BJ (cell line): ENCODE results near the gene SLC8A2. TPM values are rescaled to one million over a fixed set of nuclear protein-coding genes. Genes with fewer than 3 reads are reported as not detected.

Experiments
- CTCF ChIA-PET: fragments of 350-600 bp; formaldehyde crosslinking; extraction: SDS; loops from one replicate; lab custom pipeline; 2021; ENCODE audit warnings: antibody characterized with exemption, inconsistent platforms; lab: Yijun Ruan, JAX
- POLR2A ChIA-PET: fragments of 300-600 bp; sonication (Branson Sonifier 250); formaldehyde crosslinking; extraction: SDS; loops from one replicate; lab custom pipeline; 2021; ENCODE audit warnings: antibody characterized with exemption; lab: Charles Lee
- DNase-seq: peaks from one replicate; pipeline ENCODE4 v3.0.0-alpha.2; 2011; ENCODE audit warnings: low read depth
- H3K27me3 ChIP-seq: 2 replicates; pipeline ENCODE4 v1.6.0; 2011; ENCODE audit warnings: low read length; ENCODE audit not compliant: control insufficient read depth, insufficient read depth
- H3K36me3 ChIP-seq: 2 replicates; pipeline ENCODE4 v1.5.1; 2011; ENCODE audit warnings: low read length; ENCODE audit not compliant: control insufficient read depth, insufficient read depth
- H3K4me3 ChIP-seq: 2 replicates; pipeline ENCODE4 v1.5.1; 2011; ENCODE audit warnings: low read depth, mild to moderate bottlenecking, control low read depth, low read length
- polyA plus RNA-seq: library from polyadenylated mRNA; depleted of rRNA; stranded (reverse); fragments of >200 nt; gene quantifications from 2 replicates; pipeline ENCODE4 v1.2.3, GENCODE V29; 2011
- TF ChIP-seq, protein P1 (sequence below): IDR thresholded peaks from 2 replicates; pipeline ENCODE4 v1.5.1; 2011; ENCODE audit warnings: low read depth, mild to moderate bottlenecking, control low read depth, inconsistent platforms, low read length, moderate library complexity; ENCODE audit not compliant: insufficient read depth

SLC8A2 gene
- polyA plus RNA-seq, 1 experiment = 0.02 TPM

DNA sequence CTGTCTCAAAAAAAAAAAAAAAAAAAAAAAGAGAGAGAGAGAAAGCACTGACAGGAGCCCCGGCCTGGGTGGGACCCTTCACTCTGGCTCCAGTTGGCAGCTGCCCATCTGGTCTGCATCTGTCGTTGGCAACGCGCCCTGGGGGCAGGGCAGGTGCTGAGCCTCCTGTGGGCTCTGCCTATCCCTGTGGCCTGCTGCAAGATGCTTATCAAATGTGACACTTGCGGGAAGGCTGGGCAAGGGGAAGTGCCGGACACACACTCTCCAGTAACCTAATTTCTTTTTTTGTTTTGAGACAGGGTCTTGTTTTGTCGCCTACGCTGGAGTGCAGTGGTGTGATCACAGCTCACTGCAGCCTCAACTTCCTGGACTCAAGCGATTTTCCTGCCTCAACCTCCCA, 23.0 kb upstream of the SLC8A2 start:
- TF ChIP-seq, protein P1, sequence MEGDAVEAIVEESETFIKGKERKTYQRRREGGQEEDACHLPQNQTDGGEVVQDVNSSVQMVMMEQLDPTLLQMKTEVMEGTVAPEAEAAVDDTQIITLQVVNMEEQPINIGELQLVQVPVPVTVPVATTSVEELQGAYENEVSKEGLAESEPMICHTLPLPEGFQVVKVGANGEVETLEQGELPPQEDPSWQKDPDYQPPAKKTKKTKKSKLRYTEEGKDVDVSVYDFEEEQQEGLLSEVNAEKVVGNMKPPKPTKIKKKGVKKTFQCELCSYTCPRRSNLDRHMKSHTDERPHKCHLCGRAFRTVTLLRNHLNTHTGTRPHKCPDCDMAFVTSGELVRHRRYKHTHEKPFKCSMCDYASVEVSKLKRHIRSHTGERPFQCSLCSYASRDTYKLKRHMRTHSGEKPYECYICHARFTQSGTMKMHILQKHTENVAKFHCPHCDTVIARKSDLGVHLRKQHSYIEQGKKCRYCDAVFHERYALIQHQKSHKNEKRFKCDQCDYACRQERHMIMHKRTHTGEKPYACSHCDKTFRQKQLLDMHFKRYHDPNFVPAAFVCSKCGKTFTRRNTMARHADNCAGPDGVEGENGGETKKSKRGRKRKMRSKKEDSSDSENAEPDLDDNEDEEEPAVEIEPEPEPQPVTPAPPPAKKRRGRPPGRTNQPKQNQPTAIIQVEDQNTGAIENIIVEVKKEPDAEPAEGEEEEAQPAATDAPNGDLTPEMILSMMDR = no peak
- ChIA-PET POLR2A (interaction anchor here (0.6 kb wide), 1 partner anchor 112 kb away, joined by 3 read pairs; no protein-coding TSS in a partner anchor), CTCF (interaction anchor here (1.3 to 7.0 kb wide), 3 partner anchors 9 to 213 kb away, joined by 3 to 48 read pairs (median 4); partner anchors contain the start of gene KPTN)
- Histone ChIP-seq H3K4me3 (no peak overlapping the region), H3K36me3 (peaks cover 42% of the 10 kb centered on the region), H3K27me3 (no peaks in the 10 kb centered on the region)
- no peak for DNase-seq

DNA sequence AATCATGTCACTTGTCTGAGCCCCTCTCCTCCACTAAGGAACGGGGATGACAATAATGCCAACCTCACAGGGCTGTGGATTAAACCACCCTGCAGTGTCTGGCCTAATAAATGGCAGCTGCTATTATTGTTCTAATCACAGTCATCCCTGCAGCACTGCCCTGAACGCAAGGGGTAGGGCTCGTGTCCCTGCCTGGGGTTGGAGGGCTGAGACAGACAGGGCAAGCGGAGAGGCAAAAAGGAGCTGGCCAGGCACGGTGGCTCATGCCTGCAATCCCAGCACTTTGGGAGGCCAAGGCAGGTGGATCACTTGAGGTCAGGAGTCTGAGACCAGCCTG, 22.5 kb upstream of the SLC8A2 start:
- no peak overlapping the region for H3K4me3 ChIP-seq
- ChIA-PET CTCF (interaction anchor here (1.3 to 7.0 kb wide), 3 partner anchors 9 to 213 kb away, joined by 3 to 48 read pairs (median 4); partner anchors contain the start of gene KPTN), POLR2A (interaction anchor here (0.6 kb wide), 1 partner anchor 111 kb away, joined by 3 read pairs; no protein-coding TSS in a partner anchor)
- H3K27me3 ChIP-seq = no peaks in the 10 kb centered on the region
- no peak for DNase-seq
- H3K36me3 ChIP-seq = peaks cover 38% of the 10 kb centered on the region
- TF ChIP-seq, protein P1 = no peak

DNA sequence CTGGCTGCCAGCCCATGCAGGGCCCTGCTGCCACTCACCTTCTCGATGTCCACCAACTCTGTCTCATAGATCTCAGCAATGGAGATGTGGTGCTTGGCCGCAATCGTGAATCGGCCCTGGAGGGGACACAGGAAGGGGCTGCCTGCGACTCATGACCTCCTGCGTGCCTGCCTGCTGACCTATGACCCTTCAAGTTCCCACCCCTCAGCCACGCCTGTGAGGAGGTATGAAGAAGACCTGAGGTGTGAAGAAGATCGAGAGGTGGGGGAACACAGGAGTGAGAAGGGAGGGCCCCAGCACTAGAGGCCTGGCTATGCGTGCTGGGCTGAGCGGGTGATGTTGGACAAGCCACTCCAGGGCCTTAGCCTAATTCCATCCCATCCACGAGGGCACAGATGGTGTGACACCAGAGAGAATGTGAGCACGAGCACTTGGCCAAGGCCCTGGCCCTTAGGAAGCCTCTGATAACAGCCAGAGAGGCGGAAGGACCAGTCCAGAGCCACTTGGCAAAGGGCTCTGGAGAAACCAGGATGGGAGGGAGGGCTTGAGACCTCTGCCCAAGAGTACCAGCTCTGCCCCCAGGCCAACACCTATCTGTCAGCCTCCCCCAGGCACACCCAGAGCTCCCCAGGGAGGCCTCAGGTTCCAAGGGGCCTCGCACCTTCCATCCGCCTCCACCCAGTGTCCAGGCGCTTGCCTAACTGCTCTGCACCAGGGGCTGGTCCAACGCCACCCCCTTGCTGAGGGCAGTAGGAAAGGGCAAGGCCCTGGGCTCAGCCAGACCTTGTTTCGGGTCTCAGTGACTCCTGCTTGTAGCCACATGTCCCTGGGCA, 21.9 kb upstream of the SLC8A2 start:
- POLR2A ChIA-PET = no interaction called here
- no peaks in the 10 kb centered on the region for H3K27me3 ChIP-seq
- TF ChIP-seq, protein P1 = no peak
- H3K36me3 ChIP-seq = peaks cover 33% of the 10 kb centered on the region
- CTCF ChIA-PET = interaction anchor here (0.7 to 7.0 kb wide), 2 partner anchors 9 to 22 kb away, joined by 3 to 48 read pairs; partner anchors contain the start of genes KPTN and NAPA
- DNase-seq = no peak
- no peak overlapping the region for H3K4me3 ChIP-seq

DNA sequence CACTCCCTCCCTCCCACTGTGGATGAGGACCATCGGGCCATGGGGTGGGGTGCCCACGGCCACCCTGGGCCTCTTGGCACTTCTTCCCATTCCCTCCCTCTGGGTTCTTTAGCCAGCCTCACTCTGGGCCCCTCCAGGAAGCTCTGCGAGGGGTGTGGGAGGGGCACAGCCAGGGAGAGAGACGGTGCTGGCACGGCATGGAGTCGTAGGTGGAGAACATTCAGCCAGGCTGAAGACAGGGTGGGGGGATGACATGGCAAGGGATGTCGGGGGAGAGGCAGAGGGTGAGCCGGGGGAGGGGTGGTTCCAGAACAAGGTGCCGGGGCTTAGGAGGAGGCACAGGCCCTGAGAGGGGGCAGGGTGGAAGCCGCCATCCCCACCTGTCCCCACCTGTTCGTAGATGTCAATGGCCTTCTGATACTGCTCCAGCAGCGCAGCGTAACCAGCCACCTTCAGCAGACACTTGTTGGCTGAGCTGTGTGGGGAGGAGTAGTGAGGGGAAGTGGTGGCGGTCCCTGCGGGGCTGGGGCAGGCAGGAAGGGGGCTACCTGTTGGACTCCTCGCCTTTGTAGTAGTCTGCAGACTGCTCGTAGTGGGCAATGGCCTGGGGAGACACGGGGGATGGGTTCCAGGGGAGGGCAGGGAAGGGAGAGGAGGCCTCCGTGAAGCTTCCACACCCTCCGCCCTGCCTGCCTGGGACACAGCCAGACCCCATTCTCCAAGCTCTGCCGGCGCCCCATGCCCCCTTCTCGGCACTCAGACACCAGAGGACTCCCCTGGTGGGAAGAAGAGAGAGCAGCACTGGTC, 21.1 kb upstream of the SLC8A2 start:
- ChIA-PET POLR2A (no interaction called here), CTCF (interaction anchor here (0.7 to 7.0 kb wide), 3 partner anchors 8 to 23 kb away, joined by 3 to 48 read pairs (median 5); partner anchors contain the start of genes KPTN and NAPA)
- Histone ChIP-seq H3K27me3 (no peaks in the 10 kb centered on the region), H3K4me3 (no peak overlapping the region), H3K36me3 (peaks cover 31% of the 10 kb centered on the region)
- DNase-seq = no peak
- TF ChIP-seq, protein P1 = no peak
